Motor neuron (in vitro differentiated cells): ENCODE measurements around the gene WDR90. TPM values are rescaled to one million over a fixed set of nuclear protein-coding genes. Genes with fewer than 3 reads are reported as not detected.
A peak's percentile ranks its signal among the peaks of the same experiment; 100 is the strongest.

Source experiments
- ATAC-seq, 8 experiments: fragments of 200-7000 bp; cut with Tn5 transposase; replicated peaks in 6 of 8; 2 replicates each; pipeline ENCODE4 v1.8.0; 2021; ENCODE audit warnings: mild to moderate bottlenecking in 8 of 8, moderate library complexity in 8 of 8
- H3K27ac ChIP-seq, 2 donors: fragments of 250-450 bp; sonication (Bioruptor Pico); 2 replicates each; pipeline ENCODE4 v1.9.0; 2021; ENCODE audit warnings: antibody characterized with exemption in 2 of 2, mild to moderate bottlenecking in 2 of 2, moderate library complexity in 1 of 2
- H3K4me1 ChIP-seq, 2 donors: fragments of 250-450 bp; sonication (Bioruptor Pico); replicated peaks in 1 of 2; 2 replicates each; pipeline ENCODE4 v1.6.1; 2021; ENCODE audit warnings: antibody characterized with exemption in 2 of 2, mild to moderate bottlenecking in 2 of 2, moderate library complexity in 1 of 2
- H3K4me3 ChIP-seq, 5 donors: fragments of 250-450 bp; sonication (Bioruptor Pico); 2 replicates each; pipeline ENCODE4 v1.9.0; 2021; ENCODE audit warnings: antibody characterized with exemption in 5 of 5, mild to moderate bottlenecking in 5 of 5, moderate library complexity in 4 of 5
- WGBS, 10 experiments: fragments of 450-650 bp; shearing (Covaris generic); methylation state at CpG; one replicate each; pipeline ENCODE4 v1.0.0; 2022; 5-methylcytosine and 5-hydroxymethylcytosine counted together
- in situ Hi-C, 9 experiments: fragments of 400-800 bp; cut with MboI; loops; one replicate each; pipeline ENCODE4 v1.15.0; 2021; ENCODE audit warnings: low sequenced_read_pairs in 9 of 9, low pct_unique_long_range_greater_than_20kb in 2 of 9; ENCODE audit not compliant: unreplicated experiment in 9 of 9
- total RNA-seq, 8 experiments: library from RNA; unstranded; fragments of 300-600 nt; gene quantifications; 2 replicates each; pipeline versions ENCODE4 v1.2.3 to v1.2.4, GENCODE V29; 2022

Gene WDR90
- total RNA-seq, 8 experiments from 2014 or later: 8.0 to 62.4 (median 16.4) TPM

DNA sequence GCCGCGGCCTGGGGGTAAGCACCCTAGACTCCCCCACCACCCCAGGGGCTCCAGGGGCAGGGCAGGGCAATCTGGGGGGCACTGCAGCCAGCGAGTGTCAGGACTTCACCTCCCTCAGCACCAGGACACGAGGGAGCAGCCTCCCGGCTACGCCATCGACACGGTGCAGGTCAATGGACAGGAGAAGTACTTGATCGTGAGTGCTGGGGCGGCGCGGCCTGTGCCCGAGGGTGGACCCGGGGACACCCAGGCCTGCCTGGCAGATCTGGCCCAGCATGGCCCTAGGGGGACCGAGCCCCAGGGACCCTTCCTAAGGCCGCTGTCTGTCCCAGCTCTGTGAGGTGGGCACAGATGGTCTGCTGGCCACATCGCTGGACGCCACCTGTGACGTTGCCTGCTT, 23.2 kb downstream of the WDR90 start:
- ATAC-seq: no peak
- peaks cover 18 to 19% of the 10 kb centered on the region in 2 donors for H3K4me1 ChIP-seq
- 96 to 100% (median 100%) methylated on average over 1 to 4 of the region's 19 CpGs; no CpG with 5 or more reads in 7 of the 10 experiments for WGBS, 10 experiments
- H3K27ac ChIP-seq: no peak overlapping the region
- H3K4me3 ChIP-seq: no peak overlapping the region
- in situ Hi-C loops: no loop called here

DNA sequence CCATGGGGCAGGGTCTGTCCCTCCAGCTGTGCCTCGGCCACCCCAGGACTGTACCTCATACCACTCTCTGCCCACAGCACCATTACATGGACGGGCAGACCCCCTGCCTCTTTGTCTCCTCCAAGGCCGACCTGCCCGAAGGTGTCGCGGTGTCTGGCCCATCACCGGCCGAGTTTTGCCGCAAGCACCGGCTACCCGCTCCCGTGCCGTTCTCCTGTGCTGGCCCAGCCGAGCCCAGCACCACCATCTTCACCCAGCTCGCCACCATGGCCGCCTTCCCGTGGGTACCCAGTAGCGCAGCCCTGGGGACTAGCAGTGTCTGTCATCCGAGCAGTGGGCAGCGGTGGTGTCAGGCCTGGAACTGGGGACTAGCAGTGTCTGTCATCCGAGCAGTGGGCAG, 23.7 kb downstream of the WDR90 start:
- WGBS, 10 experiments: 80 to 100% (median 99%) methylated on average over 1 to 11 of the region's 21 CpGs; no CpG with 5 or more reads in 6 of the 10 experiments
- Histone ChIP-seq H3K4me3 (no peak overlapping the region), H3K4me1 (peaks cover 15% of the 10 kb centered on the region in 2 donors), H3K27ac (no peak overlapping the region)
- in situ Hi-C loops: no loop called here
- ATAC-seq: no peak

DNA sequence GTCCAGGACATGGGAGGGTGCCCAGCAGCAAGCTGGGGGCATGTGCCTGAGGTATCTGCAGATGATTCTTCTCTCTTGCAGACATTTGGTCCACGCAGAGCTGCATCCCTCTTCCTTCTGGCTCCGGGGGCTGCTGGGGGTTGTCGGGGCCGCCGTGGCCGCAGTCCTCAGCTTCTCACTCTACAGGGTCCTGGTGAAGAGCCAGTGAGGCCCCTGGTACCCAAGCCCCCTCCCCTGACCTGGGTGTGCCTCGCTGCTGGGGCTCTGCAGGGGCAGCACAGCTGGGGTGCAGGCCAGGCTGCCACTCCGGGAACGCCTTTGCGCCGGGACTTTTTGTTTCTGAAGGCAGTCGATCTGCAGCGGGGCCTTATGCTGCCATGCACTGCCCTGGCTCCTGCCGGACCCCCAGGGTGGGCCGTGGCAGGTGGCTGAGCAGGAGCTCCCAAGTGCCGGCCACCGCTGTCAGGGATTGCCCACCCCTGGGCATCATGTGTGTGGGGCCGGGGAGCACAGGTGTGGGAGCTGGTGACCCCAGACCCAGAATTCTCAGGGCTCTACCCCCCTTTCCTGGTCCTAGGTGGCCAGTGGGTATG, 24.3 kb downstream of the WDR90 start:
- in situ Hi-C loops: no loop called here
- WGBS, 10 experiments: 100% methylated on average over 1 of the region's 18 CpGs; no CpG with 5 or more reads in 9 of the 10 experiments
- Histone ChIP-seq H3K4me1 (peaks cover 15 to 17% of the 10 kb centered on the region in 2 donors), H3K4me3 (no peak overlapping the region), H3K27ac (no peak overlapping the region)
- ATAC-seq: no peak

DNA sequence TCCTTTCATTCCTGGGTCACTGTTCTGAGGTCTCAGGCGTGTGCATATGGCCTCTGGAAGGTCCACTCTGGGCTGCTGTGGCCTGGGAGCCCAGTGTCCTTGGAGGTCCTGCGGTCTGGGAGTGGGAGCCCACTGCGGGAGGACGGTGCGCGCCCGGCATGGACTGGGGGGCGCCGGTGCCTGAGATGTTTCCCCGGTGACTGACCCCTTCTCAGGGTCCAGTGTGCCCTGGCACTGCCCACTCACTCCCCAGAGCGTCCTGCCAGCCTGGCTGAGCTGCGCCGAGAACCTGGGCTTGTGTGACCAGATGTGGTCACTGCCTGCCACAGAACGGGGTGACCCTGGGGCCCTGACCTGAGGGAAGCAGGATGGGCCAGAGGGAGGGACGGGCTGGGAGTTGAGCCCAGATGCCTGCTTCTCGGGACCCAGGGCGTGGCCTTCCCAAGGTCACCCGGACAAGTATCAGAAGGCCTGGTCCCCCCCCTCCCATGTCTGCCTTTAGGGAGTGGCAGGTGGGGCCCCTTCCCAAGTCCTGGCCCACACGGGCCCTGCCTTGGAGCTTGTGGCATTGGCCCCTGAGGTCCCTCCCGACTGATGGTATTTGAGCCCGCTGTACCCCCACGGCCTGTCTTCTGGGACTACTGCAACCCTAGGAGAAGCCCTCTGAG, 25.2 kb downstream of the WDR90 start:
- ATAC-seq: no peak
- Histone ChIP-seq H3K4me1 (peaks cover 16 to 19% of the 10 kb centered on the region in 2 donors), H3K27ac (no peak overlapping the region), H3K4me3 (no peak overlapping the region)
- 80 to 100% (median 100%) methylated on average over 1 of the region's 22 CpGs; no CpG with 5 or more reads in 7 of the 10 experiments for WGBS, 10 experiments
- in situ Hi-C loops: no loop called here

DNA sequence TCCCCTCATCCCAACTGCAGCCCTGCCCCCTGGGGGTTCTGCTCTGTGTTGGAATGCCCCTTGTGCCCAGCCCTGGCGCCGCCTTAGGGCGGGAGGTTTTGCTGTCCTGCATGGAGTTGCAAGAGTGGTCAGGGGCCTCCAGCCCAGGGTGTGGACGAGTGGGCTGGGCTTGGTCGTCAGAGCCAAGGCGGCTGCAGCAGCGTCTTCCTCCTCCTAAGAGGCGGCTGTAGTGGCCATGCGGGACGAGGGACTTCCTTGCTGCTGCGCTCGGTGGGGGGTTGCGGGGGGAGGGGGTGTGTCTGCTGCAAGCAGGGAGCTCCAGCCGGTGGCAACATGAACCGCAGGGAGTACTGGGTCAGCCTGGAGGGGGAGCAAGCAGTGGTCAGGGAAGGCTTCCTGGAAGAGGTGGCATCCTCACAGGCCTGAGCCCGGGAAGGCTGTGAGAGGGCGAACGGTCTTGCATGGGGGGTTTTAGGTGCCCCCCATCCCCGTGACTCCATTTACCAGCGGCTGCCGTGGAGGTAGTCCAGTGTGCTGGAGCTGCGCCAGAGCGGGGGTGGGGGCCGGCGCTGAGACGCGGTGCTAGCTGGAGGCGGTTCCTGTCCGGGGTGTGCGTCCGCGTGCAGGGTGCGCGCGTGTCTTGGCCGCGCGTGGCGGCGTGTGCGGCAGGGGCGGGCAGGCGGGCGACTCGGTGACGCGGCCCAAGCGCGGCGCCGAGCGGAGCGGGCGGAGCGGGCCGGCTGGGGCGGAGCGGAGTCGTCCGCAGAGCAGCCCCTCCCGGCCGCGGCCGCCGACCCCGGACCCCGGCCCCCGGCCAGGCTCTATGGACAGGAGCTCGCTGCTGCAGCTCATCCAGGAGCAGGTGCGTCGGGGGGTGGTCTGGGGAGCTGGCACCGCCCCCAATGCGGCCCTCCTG, 26.1 kb downstream of the WDR90 start, which contains the start of gene RHBDL1:
RHBDL1 (plus strand) TSS at position 704 of the 916 bp plus-strand sequence; CDS start at position 824, 120 bp downstream.
- Histone ChIP-seq H3K4me3 (peak within 1 kb of the TSS; percentile 15 to 41 (median 27)), H3K4me1 (peaks cover 16 to 20% of the 10 kb centered on the region in 2 donors), H3K27ac (peak within 1 kb of the TSS in 1 of 2 donors; percentile 82)
- in situ Hi-C loops: no loop called here
- peak; percentile 4 to 47 (median 32) for ATAC-seq
- 0% methylated on average over 2 to 4 of the region's 73 CpGs; no CpG with 5 or more reads in 7 of the 10 experiments for WGBS, 10 experiments

DNA sequence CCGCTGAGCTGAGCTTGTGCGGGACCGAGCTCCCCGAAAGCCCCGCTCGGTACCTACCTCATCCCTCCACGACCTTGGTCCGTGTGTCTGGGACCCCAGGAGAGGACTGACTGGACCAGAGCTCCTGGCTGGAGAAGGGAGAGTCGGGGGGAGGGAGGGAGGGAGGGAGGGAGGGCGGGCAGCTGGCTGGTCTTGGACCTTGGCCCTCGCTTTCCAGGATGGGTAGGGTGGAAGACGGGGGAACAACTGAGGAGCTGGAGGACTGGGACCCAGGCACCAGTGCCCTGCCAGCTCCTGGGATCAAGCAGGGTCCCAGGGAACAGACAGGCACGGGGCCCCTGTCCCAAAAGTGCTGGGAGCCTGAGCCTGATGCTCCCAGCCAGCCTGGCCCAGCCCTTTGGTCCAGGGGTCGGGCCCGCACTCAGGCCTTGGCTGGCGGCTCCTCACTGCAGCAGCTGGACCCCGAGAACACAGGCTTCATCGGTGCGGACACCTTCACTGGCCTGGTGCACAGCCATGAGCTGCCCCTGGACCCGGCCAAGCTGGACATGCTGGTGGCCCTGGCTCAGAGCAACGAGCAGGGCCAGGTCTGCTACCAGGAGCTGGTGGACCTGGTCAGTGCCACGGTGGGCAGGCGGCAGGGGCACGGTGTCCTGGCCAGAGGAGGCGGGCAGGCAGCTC, 26.9 kb downstream of the WDR90 start:
- WGBS, 10 experiments: 55 to 83% methylated on average over 4 to 6 of the region's 25 CpGs; no CpG with 5 or more reads in 8 of the 10 experiments
- Histone ChIP-seq H3K4me1 (peaks cover 17 to 22% of the 10 kb centered on the region in 2 donors), H3K27ac (peak overlapping the region in 1 of 2 donors; percentile 82), H3K4me3 (peak overlapping the region; percentile 15 to 41 (median 27))
- peak in 1 of 8 experiments; percentile 1 for ATAC-seq
- in situ Hi-C loops: no loop called here

DNA sequence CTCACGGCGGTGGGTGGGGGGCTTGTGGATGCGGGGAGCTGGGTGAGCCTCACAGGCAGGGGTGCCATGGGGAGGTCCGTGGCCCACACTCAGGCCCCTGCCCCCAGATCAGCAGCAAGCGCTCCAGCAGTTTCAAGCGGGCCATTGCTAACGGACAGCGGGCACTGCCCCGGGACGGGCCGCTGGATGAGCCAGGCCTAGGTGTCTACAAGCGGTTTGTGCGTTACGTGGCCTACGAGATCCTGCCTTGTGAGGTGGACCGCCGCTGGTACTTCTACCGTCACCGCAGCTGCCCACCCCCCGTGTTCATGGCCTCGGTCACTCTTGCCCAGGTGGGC, 27.4 kb downstream of the WDR90 start:
- no peak for ATAC-seq
- Histone ChIP-seq H3K27ac (no peak overlapping the region), H3K4me1 (peaks cover 22 to 28% of the 10 kb centered on the region in 2 donors), H3K4me3 (peak overlapping the region in 1 of 5 donors; percentile 41)
- in situ Hi-C loops: no loop called here
- no CpG with 5 or more reads among the region's 21 CpGs for WGBS, 10 experiments

DNA sequence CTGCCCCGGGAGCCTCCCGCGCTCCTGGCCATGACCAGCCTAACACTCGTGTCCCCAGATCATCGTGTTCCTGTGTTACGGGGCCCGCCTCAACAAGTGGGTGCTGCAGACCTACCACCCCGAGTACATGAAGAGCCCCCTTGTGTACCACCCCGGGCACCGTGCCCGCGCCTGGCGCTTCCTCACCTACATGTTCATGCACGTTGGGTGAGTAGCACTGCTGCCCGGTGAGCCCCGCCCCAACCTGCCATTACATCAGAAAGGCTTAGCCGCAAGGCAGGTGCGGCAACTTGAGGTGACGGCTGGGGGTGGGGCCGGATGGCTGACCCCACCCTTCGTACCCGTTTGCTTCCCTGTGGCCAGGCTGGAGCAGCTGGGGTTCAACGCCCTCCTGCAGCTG, 27.7 kb downstream of the WDR90 start:
- no peak for ATAC-seq
- in situ Hi-C loops: no loop called here

DNA sequence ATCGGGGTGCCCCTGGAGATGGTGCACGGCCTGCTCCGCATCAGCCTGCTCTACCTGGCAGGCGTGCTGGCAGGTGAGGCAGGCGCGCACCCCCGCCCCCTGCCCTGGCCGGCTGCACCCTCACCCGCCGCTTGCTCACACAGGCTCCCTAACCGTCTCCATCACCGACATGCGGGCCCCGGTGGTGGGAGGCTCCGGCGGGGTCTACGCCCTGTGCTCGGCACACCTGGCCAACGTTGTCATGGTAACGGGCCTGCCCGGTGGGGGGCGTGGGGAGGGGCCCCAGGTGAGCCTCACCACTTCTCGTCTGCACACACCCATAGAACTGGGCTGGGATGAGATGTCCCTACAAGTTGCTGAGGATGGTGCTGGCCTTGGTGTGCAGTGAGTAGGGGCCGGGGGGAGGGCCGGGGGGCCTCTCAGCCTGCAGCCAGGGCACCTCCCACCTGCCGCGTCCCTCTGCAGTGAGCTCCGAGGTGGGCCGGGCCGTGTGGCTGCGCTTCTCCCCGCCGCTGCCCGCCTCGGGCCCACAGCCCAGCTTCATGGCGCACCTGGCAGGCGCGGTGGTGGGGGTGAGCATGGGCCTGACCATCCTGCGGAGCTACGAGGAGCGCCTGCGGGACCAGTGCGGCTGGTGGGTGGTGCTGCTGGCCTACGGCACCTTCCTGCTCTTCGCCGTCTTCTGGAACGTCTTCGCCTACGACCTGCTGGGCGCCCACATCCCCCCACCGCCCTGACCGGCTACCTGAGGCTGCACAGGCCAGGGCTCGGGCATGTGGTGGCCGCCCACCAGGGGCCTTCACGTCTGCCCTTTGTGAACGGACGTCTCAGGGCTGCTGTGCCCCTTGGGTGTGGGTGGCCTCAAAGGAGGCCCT, 28.4 kb downstream of the WDR90 start:
- ATAC-seq: no peak
- no peak overlapping the region for H3K4me3 ChIP-seq
- H3K4me1 ChIP-seq: peaks cover 25 to 31% of the 10 kb centered on the region in 2 donors
- WGBS, 10 experiments: 85% methylated on average over 5 of the region's 57 CpGs; no CpG with 5 or more reads in 9 of the 10 experiments
- no peak overlapping the region for H3K27ac ChIP-seq
- in situ Hi-C loops: no loop called here

More for the DNA sequence above, 27.7 kb downstream of the WDR90 start:
- Histone ChIP-seq H3K27ac (no peak overlapping the region), H3K4me1 (peaks cover 25 to 31% of the 10 kb centered on the region in 2 donors), H3K4me3 (no peak overlapping the region)
- WGBS, 10 experiments: 70 to 96% methylated on average over 2 to 13 of the region's 23 CpGs; no CpG with 5 or more reads in 8 of the 10 experiments

DNA sequence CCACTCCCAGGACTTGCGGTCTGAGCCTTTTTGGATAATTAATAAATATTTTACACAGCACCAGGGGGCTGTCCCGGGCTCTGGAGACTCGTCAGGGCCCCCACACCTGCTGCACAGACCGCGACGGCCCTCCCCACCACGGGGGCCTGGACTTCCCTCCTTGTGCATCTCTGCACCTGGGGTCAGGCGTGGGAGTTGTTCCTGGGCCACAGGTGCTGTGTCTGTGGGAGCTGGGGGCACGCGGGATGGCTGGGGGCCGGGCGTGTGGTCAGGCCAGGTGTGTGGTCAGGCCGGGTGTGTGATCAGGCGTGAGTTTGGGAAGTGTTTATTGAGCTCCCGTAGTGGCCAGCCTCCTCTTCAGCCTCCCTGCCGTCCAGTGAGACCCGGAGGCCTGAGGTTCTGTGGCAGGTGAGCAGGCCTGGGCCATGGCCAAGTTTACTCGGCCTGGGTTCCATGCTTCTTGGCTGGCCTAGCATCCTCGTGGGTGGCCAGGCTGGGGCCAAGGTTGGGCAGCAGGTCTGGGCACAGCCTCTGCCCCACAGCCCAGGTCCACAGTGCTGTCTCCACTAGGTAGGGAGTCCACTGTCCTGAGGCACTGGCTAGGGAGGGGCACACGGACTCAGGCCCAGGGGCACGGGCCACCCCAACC, 29.2 kb downstream of the WDR90 start:
- ATAC-seq: no peak
- in situ Hi-C loops: no loop called here
- Histone ChIP-seq H3K27ac (peak overlapping the region; percentile 97 to 98), H3K4me3 (no peak overlapping the region), H3K4me1 (peaks cover 32 to 34% of the 10 kb centered on the region in 2 donors)
- WGBS, 10 experiments: 20% methylated on average over 3 of the region's 21 CpGs; no CpG with 5 or more reads in 9 of the 10 experiments
